Activated T-helper 1 cell treated with Interleukin-2 at 50 U/mL for 16 hours (primary cell): ENCODE measurements around the gene GRIN3B.

Experiments
- DNase-seq: peaks from one replicate; pipeline ENCODE4 v3.0.0-alpha.2; 2020; ENCODE audit warnings: low read depth

Gene GRIN3B

DNA sequence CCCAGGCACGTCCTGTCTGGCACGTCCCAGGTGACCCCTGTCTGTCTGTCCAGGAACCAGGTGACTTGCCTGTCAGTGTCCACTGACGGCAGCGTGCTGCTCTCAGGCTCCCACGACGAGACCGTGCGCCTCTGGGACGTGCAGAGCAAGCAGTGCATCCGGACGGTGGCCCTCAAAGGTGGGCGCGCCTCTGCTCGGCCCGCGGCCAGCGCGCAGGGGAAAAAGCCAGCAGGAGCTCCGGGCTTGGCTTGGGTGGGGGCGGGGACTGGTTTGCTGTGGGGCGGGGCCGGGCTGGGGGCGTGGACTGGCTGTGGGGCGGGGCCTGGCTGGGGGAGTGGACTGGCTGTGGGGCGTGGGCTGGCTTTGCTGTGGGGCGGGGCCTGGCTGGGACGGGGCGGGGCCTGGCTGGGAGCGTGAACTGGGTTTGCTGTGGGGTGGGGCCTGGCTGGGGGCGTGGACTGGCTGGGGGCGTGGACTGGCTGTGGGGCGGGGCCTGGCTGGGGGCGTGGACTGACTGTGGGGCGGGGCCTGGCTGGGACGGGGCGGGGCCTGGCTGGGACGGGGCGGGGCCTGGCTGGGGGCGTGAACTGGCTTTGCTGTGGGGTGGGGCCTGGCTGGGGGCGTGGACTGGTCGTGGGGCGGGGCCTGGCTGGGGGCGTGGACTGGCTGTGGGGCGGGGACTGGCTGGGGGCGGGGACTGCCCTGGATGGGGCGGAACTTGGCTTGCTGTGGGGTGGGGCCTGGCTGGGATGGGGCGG is 8.9 kb upstream of the GRIN3B start:
- peak; percentile 36 for DNase-seq

DNA sequence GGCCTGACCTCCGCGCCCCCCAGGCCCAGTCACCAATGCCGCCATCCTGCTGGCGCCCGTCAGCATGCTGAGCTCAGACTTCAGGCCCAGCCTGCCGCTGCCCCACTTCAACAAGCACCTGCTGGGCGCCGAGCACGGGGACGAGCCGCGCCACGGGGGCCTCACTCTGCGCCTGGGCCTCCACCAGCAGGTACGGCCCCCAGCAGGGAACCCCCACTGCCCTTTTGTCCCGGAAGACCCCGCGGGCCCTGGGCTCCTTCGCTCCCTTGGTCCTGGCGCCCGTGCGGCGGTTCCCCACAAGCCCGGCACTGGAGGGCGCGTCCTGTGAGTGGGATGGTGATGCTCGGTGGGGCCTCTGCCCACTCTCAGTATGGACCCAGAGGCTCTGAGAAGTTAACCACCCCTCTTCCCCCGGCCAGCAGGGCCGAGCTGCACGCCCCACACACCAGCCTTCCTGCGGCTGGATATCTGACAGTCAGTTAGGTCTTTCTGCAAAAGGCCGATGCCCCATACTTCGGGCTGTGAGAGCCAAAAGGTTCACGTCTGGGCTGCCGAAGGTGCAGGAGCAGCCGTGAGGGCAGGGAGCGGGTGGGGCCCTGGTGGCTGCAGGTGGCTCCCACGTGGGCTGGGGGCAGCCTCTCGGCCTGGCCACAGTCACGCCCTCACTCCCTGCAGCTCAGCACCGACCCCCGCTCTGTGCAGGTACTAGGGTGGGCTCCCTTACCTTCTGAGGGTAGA is 8.1 kb upstream of the GRIN3B start:
- no peak for DNase-seq

DNA sequence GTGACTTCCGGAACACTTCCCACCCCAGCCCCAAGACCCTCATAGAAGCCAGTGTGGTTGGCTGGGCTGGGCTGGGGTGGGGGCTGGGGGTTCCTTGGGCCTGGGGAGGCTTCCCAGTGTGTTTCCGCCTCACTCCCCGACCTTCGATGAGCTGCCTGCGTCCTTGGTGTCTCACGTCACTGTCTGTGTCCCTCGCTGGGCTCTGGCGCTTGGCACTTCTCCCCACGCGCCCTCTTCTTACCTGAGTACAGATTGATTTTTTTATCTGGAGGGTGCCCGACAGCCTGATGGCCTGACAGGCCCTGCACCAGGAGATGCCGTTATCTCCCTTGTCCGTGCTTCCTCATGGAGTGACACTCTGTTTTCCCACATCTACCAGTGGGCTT is 7.6 kb upstream of the GRIN3B start:
- DNase-seq = no peak

DNA sequence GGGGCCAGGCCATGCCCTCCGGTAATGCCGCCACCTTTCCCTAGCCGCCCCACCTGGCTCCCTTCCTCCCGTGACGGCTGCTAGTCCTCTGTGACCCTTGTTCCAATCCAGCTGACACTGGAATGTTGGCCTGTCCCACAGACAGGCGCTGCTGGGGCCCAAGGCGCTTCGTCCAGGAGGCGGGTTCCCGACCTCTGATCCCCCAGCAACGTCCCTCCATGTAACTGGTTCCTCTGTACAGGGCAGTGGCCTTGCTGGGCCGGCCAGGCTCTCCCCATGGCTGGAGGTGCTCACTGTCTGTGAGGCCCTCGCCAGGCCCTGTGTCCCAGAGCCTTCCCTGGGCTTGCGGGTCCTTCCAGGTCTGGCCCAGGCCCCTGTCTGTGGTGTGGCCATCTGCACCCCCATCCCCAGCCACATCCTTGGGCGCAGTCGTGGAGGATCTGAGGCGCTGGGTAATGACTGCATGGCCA is 6.8 kb upstream of the GRIN3B start:
- DNase-seq = no peak

DNA sequence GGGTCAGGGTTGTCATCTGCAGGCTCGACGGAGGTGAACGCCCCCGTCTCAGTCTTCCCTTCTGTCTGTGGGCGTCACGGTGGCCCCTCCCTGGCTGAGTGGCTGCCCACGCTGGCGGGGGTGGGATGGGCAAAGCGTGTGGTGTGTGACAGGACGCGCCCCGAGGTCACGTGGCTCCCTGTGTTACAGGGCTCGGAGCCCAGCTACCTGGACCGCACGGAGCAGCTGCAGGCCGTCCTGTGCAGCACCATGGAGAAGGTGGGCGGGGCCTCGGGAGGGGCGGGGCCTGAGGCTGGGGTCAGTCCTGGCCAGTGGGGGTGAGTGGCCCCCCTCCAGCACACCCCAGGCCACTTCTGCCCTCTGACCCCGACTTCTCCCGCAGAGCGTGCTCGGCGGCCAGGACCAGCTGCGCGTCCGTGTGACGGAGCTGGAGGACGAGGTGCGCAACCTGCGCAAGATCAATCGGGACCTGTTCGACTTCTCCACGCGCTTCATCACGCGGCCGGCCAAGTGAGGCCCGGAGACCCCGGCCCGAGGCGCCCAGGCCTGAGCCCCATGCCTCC is 6.3 kb upstream of the GRIN3B start:
- DNase-seq = no peak

DNA sequence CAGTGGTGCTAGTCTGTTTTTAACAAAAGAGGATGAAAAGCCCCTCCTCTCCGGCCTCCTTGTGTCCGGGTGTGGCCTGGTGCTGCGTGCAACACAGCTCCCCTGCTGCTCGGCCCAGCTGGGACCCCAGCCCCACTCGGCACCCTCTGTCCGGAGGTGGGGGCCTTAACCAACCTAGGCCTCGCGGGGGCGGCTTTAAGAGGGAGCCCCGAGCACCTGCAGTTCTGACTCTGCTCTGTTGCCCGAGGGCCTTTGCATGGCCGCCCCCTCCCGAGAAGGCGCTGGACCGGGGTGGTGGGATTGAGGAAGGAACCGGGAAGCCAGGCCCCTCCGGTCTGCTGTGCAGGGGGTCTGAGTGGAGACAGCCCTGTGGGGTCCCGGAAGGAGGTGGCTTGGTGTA is 5.7 kb upstream of the GRIN3B start:
- no peak for DNase-seq

DNA sequence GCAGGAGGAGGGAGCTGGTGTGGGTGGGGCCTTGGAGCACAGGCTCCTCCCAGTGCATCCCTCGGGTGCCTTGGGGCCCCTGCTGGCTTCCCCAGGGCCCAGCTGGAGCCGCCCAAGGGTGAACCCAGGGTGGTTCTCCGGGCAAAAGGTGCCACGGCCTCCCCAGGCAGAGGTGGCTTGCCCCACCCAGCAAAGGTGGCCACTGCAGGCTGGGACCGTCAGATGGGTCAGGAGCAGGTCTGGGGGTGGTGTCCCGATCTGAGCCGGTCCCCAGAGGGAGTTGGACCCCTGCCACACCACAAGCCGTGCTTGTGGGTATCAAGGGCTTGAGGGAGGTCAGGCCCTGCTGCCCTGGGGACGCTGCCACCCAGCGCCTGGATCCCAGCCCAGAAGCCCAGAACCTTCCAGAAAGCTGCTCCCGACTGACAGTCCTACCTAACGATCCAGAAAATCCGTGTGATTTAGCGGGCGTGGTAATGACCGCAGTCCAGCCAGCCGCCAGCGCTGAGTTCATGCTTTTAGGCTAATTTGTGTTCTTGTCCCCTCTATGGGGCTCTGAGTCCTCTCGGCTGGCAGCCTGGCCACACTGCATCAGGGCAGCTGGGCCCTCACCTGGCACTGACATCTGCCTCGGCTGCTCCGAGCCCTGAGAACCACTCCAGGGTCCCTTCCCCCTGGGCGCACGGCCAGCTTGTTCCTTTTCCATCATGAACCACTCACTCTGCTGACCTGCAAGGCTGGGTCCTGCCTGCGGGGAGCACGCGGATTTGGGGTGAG is 5.0 kb upstream of the GRIN3B start:
- DNase-seq = no peak

DNA sequence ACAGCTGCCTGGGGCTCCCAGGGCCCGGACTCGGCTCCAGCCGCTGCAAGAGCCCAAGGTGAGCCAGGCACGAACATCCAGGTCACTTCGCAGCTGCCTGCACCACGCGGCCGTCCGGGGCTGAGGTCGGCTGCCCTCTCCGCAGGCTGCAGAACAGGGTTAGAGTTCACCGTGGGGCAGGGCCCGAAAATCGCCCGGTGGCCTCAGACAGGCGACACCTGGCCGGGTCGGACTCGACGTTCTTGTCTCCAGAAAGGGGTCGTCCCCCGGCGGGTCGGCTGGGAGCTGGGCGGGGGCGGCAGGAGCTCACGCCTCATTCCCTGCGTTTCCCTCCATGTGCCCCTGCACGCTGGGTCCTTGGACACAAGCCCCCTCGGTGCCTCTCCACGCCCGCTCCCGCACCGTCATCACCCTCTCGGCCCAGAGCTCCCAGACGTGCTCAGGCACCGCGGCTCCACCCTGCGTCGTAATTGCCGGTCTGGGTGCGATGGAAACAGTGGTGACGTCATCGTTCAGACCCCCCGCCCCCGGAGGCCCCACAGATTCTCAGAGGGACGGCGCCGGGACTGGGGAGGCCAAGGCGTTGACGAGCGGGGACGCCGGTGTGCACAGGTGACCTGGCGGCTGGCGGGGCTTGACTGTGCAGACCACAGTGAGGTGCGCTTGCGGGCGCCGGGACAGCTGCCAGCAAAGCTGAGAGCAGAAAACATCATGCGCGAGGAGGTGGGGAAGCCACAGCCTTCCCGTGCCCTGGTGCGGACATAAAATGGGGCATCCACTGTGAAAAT is 4.0 kb upstream of the GRIN3B start:
- DNase-seq = peak; percentile 67

DNA sequence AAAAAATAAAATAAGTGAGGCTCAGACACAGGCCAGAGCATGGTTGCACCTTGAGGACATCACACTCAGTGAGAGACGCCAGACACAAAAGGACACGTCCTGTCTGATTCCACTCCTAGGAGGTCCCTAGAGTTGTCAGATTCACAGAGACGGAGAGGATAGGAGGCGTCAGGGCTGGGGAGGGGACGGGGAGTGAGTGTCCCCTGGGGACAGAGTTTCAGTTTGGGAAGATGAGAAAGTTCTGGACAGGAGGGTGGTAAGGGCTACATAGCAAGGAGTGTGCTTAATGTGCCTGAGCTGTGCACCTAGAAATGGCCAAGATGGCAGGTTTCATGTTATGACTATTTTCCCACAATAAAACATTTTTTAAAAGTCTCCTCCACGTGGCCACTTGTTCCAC is 2.2 kb upstream of the GRIN3B start:
- DNase-seq = no peak

DNA sequence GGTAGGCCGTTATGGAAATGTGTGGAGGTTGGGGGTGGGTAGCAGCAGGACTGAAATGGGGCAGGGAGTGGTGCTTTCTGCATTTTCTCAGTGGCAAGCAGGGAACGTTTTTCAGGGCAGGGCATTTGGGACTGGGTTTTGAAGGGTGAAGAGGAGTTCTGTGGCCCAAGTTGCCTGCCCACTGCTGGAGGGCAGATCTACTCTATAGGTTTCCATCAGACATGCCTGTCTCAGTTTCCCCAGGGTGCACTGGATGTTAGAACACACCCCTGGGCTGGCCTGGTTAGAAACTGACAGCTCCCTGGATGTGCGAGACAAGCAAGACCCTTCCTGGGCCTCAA is 870 bp upstream of the GRIN3B start:
- DNase-seq = no peak

DNA sequence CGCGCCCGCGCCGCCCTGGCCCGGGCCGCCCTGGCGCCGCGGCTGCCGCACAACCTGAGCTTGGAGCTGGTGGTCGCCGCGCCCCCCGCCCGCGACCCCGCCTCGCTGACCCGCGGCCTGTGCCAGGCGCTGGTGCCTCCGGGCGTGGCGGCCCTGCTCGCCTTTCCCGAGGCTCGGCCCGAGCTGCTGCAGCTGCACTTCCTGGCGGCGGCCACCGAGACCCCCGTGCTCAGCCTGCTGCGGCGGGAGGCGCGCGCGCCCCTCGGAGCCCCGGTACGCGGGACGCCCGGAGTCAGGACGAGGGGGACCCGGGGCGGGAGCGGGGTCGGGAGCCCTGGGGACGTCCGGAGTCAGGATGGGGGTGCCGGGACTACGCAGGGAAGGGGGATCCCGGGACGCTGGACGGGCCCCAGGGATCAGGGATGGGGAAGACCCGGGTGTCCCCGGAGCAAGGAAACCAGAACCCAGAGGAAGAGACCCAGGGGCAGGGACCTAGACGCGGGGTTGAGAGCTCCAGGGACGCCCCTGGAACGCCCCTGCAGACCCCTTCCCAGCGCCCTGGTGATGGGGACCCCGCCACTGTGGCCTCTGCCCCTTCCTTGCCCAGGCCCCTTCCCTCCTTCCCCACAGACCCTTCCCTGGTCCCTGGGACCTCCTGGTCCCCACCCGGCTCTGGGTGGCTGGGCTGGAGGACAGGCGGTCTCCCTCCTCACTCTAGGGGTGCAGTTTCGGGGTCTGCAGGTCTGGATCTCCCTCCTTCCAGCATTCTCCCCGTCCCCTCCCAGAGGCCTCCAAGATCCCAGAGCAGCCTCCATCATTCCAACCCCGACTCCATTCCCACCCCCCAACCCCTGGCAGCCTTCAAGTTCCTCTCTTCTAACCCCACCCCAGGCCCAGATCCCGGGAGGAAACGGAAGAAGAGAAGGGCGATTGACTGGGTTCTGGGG is 645 bp downstream of the GRIN3B start:
- DNase-seq = no peak

DNA sequence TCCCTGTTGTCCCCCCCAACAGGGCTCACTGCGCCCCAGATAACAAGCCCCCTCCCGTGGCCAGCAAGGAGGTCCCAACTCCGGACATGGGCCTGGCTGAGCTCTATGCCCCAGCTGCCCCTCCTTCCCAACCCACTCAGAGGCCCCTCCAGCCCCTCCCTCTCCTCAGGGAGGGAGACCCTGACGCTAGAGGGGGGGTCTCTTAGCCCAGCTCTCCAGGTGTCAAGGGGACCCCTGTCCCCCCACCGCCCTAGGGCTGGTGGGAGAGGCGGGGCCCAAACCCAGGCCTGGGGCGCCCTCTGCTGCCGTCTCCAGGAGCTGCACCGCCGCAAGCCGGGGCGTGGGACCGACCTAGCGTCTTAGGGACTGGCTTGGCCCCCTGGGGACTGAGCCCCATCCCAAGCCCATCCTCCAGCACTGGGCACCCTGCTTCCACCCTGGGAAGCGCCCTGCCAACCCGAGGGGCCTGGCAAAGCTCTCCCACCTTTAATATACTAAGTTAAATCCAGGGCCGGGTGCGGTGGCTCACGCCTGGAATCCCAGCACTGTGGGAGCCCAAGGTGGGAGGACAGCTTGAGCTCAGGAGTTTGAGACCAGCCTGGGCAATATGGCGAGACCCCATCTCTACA is 1.4 kb downstream of the GRIN3B start:
- peak; percentile 52 for DNase-seq

DNA sequence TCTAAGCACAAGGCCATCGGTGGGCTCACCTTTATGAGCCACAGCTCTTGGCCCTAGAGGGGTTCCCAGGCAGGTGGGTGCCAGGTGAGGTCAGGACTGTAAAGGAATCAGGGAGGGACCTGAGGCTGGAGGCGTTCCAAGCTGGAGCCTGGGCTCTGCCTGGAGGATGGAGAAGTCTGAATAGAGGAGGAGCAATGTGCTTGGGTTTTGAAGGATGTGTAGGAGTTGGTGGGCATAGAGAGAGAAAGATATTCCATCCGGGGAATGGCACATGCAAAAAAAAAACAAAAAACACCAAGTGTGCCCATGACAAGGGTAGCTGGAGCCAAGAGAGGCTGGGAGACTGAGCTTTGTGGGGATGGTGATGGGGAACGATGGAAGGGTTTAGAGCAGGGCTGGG is 2.4 kb downstream of the GRIN3B start:
- DNase-seq = no peak

DNA sequence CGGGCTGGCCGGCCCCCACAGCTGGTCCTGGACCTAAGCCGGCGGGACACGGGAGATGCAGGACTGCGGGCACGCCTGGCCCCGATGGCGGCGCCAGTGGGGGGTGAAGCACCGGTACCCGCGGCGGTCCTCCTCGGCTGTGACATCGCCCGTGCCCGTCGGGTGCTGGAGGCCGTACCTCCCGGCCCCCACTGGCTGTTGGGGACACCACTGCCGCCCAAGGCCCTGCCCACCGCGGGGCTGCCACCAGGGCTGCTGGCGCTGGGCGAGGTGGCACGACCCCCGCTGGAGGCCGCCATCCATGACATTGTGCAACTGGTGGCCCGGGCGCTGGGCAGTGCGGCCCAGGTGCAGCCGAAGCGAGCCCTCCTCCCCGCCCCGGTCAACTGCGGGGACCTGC is 3.1 kb downstream of the GRIN3B start:
- no peak for DNase-seq

DNA sequence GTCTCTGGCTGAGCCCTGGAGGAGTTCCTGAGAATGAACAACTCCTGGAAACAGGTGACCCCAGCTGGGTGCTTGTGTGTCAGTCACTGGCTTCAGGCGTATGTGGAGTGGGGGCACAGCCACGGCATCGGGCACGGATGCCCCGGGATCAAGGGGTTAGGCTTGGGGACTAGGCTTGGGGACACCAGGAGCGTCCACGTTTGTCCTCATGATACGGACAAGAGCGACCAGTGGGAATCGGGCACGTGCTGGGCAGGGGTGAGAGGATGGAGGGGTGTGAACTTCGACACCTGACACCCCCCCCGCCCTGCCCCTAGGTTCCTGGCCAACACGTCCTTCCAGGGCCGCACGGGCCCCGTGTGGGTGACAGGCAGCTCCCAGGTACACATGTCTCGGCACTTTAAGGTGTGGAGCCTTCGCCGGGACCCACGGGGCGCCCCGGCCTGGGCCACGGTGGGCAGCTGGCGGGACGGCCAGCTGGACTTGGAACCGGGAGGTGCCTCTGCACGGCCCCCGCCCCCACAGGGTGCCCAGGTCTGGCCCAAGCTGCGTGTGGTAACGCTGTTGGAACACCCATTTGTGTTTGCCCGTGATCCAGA is 4.1 kb downstream of the GRIN3B start:
- DNase-seq = no peak

DNA sequence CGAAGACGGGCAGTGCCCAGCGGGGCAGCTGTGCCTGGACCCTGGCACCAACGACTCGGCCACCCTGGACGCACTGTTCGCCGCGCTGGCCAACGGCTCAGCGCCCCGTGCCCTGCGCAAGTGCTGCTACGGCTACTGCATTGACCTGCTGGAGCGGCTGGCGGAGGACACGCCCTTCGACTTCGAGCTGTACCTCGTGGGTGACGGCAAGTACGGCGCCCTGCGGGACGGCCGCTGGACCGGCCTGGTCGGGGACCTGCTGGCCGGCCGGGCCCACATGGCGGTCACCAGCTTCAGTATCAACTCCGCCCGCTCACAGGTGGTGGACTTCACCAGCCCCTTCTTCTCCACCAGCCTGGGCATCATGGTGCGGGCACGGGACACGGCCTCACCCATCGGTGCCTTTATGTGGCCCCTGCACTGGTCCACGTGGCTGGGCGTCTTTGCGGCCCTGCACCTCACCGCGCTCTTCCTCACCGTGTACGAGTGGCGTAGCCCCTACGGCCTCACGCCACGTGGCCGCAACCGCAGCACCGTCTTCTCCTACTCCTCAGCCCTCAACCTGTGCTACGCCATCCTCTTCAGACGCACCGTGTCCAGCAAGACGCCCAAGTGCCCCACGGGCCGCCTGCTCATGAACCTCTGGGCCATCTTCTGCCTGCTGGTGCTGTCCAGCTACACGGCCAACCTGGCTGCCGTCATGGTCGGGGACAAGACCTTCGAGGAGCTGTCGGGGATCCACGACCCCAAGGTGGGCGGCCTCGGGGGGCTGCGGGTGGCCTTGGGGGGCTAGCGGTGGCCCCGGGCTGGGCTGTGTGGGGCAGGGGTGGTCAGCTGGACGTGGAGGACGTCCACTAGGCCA is 4.8 kb downstream of the GRIN3B start:
- no peak for DNase-seq

DNA sequence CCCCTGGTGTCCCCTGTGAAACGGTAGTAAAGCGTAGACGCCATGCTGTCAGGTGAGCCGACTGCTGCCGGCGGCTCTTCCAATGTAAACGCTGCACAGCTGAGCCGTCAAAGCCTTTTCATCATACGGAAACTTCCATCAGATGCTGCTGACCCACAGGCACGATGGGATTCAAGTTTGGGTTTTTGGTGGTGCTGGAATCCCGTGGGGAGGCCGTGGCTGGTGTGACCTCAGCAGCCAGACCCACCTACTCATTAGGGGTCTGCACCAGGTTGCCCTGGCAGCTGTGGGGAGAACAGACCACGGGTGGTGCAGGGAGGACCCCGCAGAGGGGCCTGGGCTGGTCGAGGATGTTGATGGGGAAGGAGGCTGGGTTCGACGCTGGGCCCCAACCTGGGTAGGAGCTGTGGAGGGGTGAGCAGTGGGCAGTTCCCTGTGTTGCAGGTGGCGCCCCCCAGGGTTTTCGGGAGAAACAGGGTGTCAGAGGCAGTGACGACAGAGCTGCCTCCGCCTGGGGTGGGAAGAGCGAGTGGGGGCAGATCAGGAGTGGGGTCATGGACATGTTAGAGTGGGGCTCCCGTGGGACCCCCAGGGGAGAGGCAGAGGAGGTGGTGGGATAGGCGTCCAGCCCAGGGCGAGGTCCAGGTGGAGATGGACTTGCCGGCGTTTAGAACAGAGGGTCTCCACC is 6.6 kb downstream of the GRIN3B start:
- DNase-seq = no peak
